SK-N-MC (cell line): Measurements from ENCODE around the gene OTOF.

Experiments
- EZH2 ChIP-seq: fragments of 200-600 bp; sonication (generic); IDR thresholded peaks from one replicate; pipeline ENCODE4 v1.6.1; 2017; ENCODE audit warnings: antibody characterized with exemption
- FOXP2 ChIP-seq: optimal IDR thresholded peaks from 2 replicates; pipeline ENCODE3; 2011; ENCODE audit warnings: mild to moderate bottlenecking, moderate library complexity; ENCODE audit not compliant: insufficient read depth; ENCODE audit errors: extremely low read length, control extremely low read depth
- POLR2AphosphoS5 ChIP-seq: IDR thresholded peaks from 2 replicates; pipeline ENCODE4 v1.6.1; 2012; ENCODE audit warnings: mild to moderate bottlenecking, low read depth, low read length, borderline replicate concordance

- TF ChIP-seq EZH2, result no peak
- TF ChIP-seq POLR2AphosphoS5, result no peak
- no peak for TF ChIP-seq FOXP2
These were observed 43.9 kb upstream of the OTOF start for GRCh38 chr2:26521913-26522180.
